HG03558 (cell line): ENCODE measurements around the gene C1QL4.
"Not testable (repeated sequence)": the region's sequence is repeated elsewhere in the genome, so short reads cannot be mapped to it uniquely, and the experiment has no call there.

Experiments used
- ATAC-seq: cut with Tn5 transposase; IDR thresholded peaks from one replicate; pipeline ENCODE4 v1.9.1; 2021; ENCODE audit warnings: moderate number of reproducible peaks; ENCODE audit not compliant: unreplicated experiment; ENCODE audit errors: extremely low read depth

The C1QL4 gene

GRCh38 chr12:49283541-49284429, 53.2 kb downstream of the C1QL4 start:
- no peak for ATAC-seq

GRCh38 chr12:49282740-49283375, 54.1 kb downstream of the C1QL4 start:
- ATAC-seq, result not testable (repeated sequence)
